ENCODE measurements around the gene GBA3. TPM values are rescaled to one million over a fixed set of nuclear protein-coding genes. Genes with fewer than 3 reads are reported as not detected.
A peak's percentile ranks its signal among the peaks of the same experiment; 100 is the strongest.

GBA3 gene
- total RNA-seq, 8 experiments from 2014 or later = 0.24 to 2.5 (median 0.85) TPM; not detected in 4

GRCh38 chr4:22803512-22803911, 110.8 kb downstream of the GBA3 start:
- in situ Hi-C loops (cut with MboI; ENCODE audit: low pct_unique_long_range_greater_than_20kb in 2 of 9, low sequenced_read_pairs in 9 of 9, unreplicated experiment in 9 of 9) = no loop called here
- ATAC-seq (replicated peaks in 6 of 8) = peak in 3 of 8 experiments; percentile 14 to 74 (median 53)
- Histone ChIP-seq H3K4me1 (replicated peaks in 1 of 2) (no peaks in the 10 kb centered on the region), H3K4me3 (no peak overlapping the region), H3K27ac (no peak overlapping the region)
- WGBS, 10 experiments = 10 to 92% (median 84%) methylated on average over 2 to 3 of the region's 3 CpGs; no CpG with 5 or more reads in 5 of the 10 experiments

DNA sequence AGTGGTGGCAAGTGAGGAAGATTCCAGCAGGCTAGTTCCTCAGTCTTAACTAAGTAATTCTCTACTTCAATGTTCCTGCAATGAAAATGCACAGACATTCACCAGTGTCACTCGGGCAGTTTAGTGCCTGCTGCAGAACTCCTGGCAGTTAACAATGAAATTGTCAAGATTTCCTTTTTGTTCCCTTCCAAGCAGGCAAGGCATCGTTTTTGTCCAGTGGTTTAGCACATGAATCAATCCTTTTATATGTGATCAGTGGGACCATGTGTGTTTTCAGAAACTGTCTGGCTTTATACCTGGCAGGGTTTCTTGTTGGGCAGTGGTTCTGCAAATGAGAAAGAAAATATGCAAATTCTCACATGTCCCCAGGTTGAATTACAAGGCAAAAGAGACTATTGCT, 122.2 kb downstream of the GBA3 start:
- peak in 4 of 8 experiments; percentile 33 to 63 (median 54) for ATAC-seq (replicated peaks in 6 of 8)

DNA sequence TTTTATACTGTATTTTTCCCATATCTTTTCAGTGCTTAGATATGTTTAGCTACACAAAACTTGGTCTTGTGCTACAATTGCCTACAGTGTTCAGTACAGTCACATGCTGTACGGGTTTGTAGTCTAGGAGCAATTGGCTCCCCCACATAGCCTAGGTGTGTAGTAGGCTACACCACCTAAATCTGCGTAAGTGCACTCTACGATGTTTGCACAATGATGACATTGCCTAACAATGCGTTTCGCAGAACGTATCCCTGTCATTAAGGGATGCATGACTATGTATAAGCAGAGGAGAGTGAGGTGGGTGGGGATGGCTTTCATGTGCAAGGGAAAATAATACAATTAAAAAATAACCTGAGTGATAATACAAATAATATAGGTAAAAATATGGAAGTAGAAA, 131.4 kb downstream of the GBA3 start:
- in situ Hi-C loops (cut with MboI; ENCODE audit: low pct_unique_long_range_greater_than_20kb in 2 of 9, low sequenced_read_pairs in 9 of 9, unreplicated experiment in 9 of 9) = no loop called here
- Histone ChIP-seq H3K27ac (no peak overlapping the region), H3K4me1 (replicated peaks in 1 of 2) (no peaks in the 10 kb centered on the region), H3K4me3 (no peak overlapping the region)
- ATAC-seq (replicated peaks in 6 of 8) = no peak
- WGBS, 10 experiments = 41 to 97% (median 80%) methylated on average over 1 to 6 of the region's 6 CpGs

More for the DNA sequence above, 122.2 kb downstream of the GBA3 start:
- in situ Hi-C loops (cut with MboI; ENCODE audit: low pct_unique_long_range_greater_than_20kb in 2 of 9, low sequenced_read_pairs in 9 of 9, unreplicated experiment in 9 of 9) = no loop called here
- H3K4me1 ChIP-seq (replicated peaks in 1 of 2) = peaks cover 0 to 3% of the 10 kb centered on the region in 2 donors
- H3K4me3 ChIP-seq = no peak overlapping the region
- 0 to 30% (median 13%) methylated on average over 1 to 2 of the region's 2 CpGs; no CpG with 5 or more reads in 3 of the 10 experiments for WGBS, 10 experiments
- no peak overlapping the region for H3K27ac ChIP-seq

DNA sequence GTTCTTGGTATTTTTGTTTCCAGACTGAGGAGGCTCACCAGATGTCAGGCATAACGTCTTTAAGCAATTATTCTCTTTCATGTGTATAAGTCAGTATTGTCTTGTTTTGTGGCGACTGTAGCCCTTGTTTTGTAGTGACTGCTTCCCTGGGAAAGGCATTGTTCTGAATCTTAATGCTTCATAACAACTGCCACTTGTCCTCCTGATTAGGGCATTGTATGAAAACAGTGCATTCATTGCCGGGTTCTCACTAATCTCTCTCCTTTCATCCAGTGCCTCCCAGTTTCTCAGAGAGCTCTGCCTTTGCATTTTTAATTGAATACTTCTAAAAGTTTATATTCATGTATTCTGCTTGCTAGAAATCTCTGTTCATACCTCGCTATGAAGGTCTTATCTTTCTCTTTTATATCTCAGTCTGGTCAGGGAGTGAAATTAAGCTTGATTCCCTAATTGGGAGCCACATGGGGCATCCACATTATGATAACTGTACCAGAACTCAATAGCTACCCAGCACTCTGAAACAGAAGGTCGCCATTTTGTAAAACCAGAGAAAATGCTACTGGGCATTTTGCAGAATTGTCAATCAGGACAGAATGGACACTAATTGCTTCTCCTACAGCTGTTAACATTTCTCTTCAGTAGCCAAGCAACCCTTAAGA, 149.8 kb downstream of the GBA3 start:
- peaks cover 0 to 15% of the 10 kb centered on the region in 2 donors for H3K4me1 ChIP-seq (replicated peaks in 1 of 2)
- H3K4me3 ChIP-seq = no peak overlapping the region
- ATAC-seq (replicated peaks in 6 of 8) = peak in 5 of 8 experiments; percentile 62 to 89 (median 69)
- in situ Hi-C loops (cut with MboI; ENCODE audit: low pct_unique_long_range_greater_than_20kb in 2 of 9, low sequenced_read_pairs in 9 of 9, unreplicated experiment in 9 of 9) = no loop called here
- 0 to 67% (median 20%) methylated on average over 1 to 5 of the region's 5 CpGs for WGBS, 10 experiments
- H3K27ac ChIP-seq = peak overlapping the region in 1 of 2 donors; percentile 21

DNA sequence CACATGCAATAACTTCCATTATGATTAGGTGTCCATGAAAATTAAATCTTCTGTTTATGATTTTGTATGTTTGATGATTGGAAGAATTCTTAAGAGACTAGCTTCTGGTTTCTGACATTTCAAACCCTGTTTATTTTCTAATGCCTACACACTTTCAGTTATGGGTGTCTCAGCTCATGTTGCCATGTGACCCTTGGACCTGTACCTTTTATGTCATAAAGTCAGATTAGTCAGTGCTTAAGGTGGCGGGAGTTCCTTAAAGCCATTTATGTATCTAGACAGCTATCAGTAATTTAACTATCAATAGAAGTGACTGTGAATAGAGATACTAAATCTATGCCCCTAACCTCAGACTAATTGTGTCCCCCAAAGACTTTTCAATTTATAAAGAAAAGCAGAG, 155.6 kb downstream of the GBA3 start:
- ATAC-seq (replicated peaks in 6 of 8) = no peak
- 0 to 75% (median 0%) methylated on average over 1 of the region's 1 CpG; no CpG with 5 or more reads in 2 of the 10 experiments for WGBS, 10 experiments
- in situ Hi-C loops (cut with MboI; ENCODE audit: low pct_unique_long_range_greater_than_20kb in 2 of 9, low sequenced_read_pairs in 9 of 9, unreplicated experiment in 9 of 9) = no loop called here

DNA sequence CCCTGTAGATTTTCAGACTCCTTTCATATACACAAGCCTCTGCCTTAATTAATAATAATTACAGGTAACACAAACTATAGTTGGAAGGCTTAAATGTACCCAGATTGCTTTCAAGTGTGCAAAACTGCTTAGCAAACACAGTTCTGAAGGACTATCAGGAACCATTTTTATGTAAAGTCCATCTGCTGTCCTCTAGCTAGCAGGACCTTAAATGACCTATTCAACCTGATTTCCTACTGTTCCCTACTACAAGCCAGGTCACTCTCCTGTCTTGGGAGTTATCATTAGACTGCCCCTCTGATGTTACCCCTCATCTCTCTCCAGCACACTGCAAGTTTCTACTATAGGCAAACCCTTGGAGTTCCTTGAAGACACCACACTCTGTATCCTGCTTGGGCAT, 157.3 kb downstream of the GBA3 start:
- peaks cover 0 to 9% of the 10 kb centered on the region in 2 donors for H3K4me1 ChIP-seq (replicated peaks in 1 of 2)
- no peak overlapping the region for H3K27ac ChIP-seq
- in situ Hi-C loops (cut with MboI; ENCODE audit: low pct_unique_long_range_greater_than_20kb in 2 of 9, low sequenced_read_pairs in 9 of 9, unreplicated experiment in 9 of 9) = no loop called here
- ATAC-seq (replicated peaks in 6 of 8) = no peak
- H3K4me3 ChIP-seq = no peak overlapping the region

More for the DNA sequence above, 155.6 kb downstream of the GBA3 start:
- Histone ChIP-seq H3K4me1 (replicated peaks in 1 of 2) (peaks cover 0 to 9% of the 10 kb centered on the region in 2 donors), H3K4me3 (no peak overlapping the region), H3K27ac (no peak overlapping the region)

DNA sequence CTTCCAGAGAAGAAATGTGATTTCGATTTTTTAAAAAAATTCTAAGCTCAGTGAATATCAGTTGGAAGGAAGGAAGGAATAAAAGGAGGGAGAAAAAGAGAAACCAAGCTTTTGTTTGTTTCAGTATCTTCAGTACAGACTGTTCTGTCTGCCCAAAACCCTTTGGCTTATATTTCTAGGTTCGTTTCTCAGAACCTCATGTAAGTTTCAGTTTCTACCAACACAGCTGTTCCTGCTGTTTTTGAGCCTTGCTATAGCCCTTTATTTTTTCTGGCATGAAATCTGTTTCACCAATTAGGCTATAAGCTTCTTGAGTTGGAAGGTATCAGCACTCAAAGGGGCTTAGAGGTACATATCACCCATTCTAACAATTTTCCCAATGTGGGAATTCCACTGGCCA, 157.9 kb downstream of the GBA3 start:
- Histone ChIP-seq H3K27ac (no peak overlapping the region), H3K4me3 (no peak overlapping the region), H3K4me1 (replicated peaks in 1 of 2) (peaks cover 0 to 9% of the 10 kb centered on the region in 2 donors)
- in situ Hi-C loops (cut with MboI; ENCODE audit: low pct_unique_long_range_greater_than_20kb in 2 of 9, low sequenced_read_pairs in 9 of 9, unreplicated experiment in 9 of 9) = no loop called here
- ATAC-seq (replicated peaks in 6 of 8) = no peak
- WGBS, 10 experiments = 0 to 81% (median 54%) methylated on average over 1 to 2 of the region's 2 CpGs; no CpG with 5 or more reads in 1 of the 10 experiments

DNA sequence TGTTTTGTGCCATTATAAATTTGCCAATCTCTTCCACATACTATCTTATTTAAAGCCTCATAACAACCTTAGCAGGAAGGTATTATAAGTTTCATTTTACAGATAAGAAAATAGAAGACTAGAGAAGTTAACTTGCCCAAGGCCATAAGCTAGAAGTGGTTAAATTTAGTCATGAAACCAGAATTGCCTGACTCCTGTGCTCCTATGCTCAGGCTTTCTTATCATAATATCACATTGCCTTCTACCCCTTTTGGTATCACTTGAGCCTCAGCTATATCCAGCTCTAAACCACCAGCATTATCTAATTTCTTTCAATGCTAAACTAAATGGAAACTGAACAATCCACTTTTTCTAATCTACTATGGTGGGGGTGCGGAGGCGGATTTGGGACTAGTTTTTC, 164.7 kb downstream of the GBA3 start:
- ATAC-seq (replicated peaks in 6 of 8) = no peak
- no peak overlapping the region for H3K27ac ChIP-seq
- 23 to 100% (median 67%) methylated on average over 1 to 2 of the region's 2 CpGs; no CpG with 5 or more reads in 3 of the 10 experiments for whole genome bisulfite sequencing, 10 experiments
- in situ Hi-C loops (cut with MboI; ENCODE audit: low pct_unique_long_range_greater_than_20kb in 2 of 9, low sequenced_read_pairs in 9 of 9, unreplicated experiment in 9 of 9) = no loop called here
- no peak overlapping the region for H3K4me3 ChIP-seq
- peaks cover 0 to 4% of the 10 kb centered on the region in 2 donors for H3K4me1 ChIP-seq (replicated peaks in 1 of 2)

DNA sequence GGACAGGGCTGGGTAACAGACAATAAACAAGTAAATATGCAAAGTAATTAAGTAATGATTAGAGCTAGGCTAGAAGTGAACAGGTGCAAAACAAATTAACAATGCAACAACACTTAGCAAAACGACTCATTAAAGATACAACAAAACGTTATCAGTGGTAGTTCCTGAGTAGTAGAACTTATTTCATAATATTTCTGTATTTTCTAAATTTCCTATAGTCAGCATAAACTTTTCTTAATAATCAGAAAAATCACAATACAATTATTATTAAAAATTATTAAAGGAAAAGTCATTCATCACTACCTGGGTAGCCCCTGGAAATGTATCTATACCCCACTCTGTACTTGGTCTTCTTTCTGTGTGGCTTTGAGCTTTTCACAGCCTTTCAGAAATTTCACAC, 166.6 kb downstream of the GBA3 start:
- in situ Hi-C loops (cut with MboI; ENCODE audit: low pct_unique_long_range_greater_than_20kb in 2 of 9, low sequenced_read_pairs in 9 of 9, unreplicated experiment in 9 of 9) = no loop called here
- 0 to 100% (median 58%) methylated on average over 1 to 2 of the region's 2 CpGs; no CpG with 5 or more reads in 1 of the 10 experiments for WGBS, 10 experiments
- H3K27ac ChIP-seq = no peak overlapping the region
- H3K4me3 ChIP-seq = no peak overlapping the region
- H3K4me1 ChIP-seq (replicated peaks in 1 of 2) = peaks cover 0 to 4% of the 10 kb centered on the region in 2 donors
- ATAC-seq (replicated peaks in 6 of 8) = no peak

Other genes starting within 250 kb of the GBA3 start
- gene ADGRA3, start 176.9 kb upstream of the GBA3 start, total RNA-seq = 100 to 1,000 TPM in 1 of 8 experiments, 10 to 100 TPM in 7; 12.5 to 137 (median 28.1) TPM